ENCODE data around the gene RBM24. TPM values are rescaled to one million over a fixed set of nuclear protein-coding genes. Genes with fewer than 3 reads are reported as not detected.

RBM24 gene
- total and polyA plus RNA-seq, 10 of the 15 experiments (the other 5 are each of a cell fraction or from before 2014, with no cell fraction given): 0.08 to 0.09 (median 0.09) TPM; not detected in 7

GRCh38 chr6:17269840-17270239, 11.3 kb upstream of the RBM24 start:
- in situ Hi-C loops (cut with MboI) (no loop called here), intact Hi-C loops (cut with micrococcal nuclease; ENCODE audit: unreplicated experiment) (no loop called here)
- H2AFZ ChIP-seq (ENCODE audit: control insufficient read depth, low read depth, low read length): no peak overlapping the region
- ChIA-PET CTCF (interaction anchor here (0.9 kb wide), 1 partner anchor 535 kb away, joined by 5 read pairs; no protein-coding TSS in a partner anchor), RAD21 (ENCODE audit: unreplicated experiment) (no interaction called here), SMC1A (ENCODE audit: uncharacterized antibody, unreplicated experiment) (interaction anchor here (0.7 to 1.5 kb wide), 2 partner anchors 14 to 27 kb away, joined by 3 read pairs; no protein-coding TSS in a partner anchor), POLR2A (no interaction called here)
- no peak for DNase-seq (ENCODE audit: low read depth, low spot score)
- BruUV-seq (replicated peaks): no TSS peak
- no peaks in the 10 kb centered on the region for H4K20me1 ChIP-seq (ENCODE audit: control insufficient read depth, insufficient read depth)
- H3K9ac ChIP-seq (ENCODE audit: control insufficient read depth, insufficient read depth, low read length): no peak overlapping the region
- FAIRE-seq: no peak
- no peaks in the 10 kb centered on the region for H3K36me3 ChIP-seq (ENCODE audit: control insufficient read depth in 2 of 2, insufficient read depth in 2 of 2, low read length in 1 of 2)
- H3K4me1 ChIP-seq (ENCODE audit: control insufficient read depth, insufficient read depth, low read length): no peaks in the 10 kb centered on the region
- no peak for TF ChIP-seq POLR2AphosphoS5 (IDR thresholded peaks at IDR 0.05; ENCODE audit: low read length)
- no peak for TF ChIP-seq POU2F2 (IDR thresholded peaks at IDR 0.05; ENCODE audit: borderline replicate concordance, low read depth, low read length)
- TF ChIP-seq PKNOX1 (IDR thresholded peaks at IDR 0.05): no peak
- TF ChIP-seq ZSCAN29 (IDR thresholded peaks at IDR 0.05): no peak
- TF ChIP-seq MEF2B (IDR thresholded peaks at IDR 0.05; ENCODE audit: partially characterized antibody, poor library complexity, severe bottlenecking): no peak
- TF ChIP-seq ETV6 (conservative IDR thresholded peaks at IDR 0.05 in 1 of 2, IDR thresholded peaks at IDR 0.05 in 1 of 2; ENCODE audit: borderline replicate concordance in 1 of 2, low read depth in 1 of 2): no peak
- TF ChIP-seq SREBF2 (IDR thresholded peaks at IDR 0.05; ENCODE audit: low read length): no peak
- no peak for TF ChIP-seq BCLAF1 (IDR thresholded peaks at IDR 0.05)
- no peak for TF ChIP-seq REST (IDR thresholded peaks at IDR 0.05; ENCODE audit: low read depth, low read length)
- H3K27ac ChIP-seq (ENCODE audit: control insufficient read depth, insufficient read depth): no peak overlapping the region
- H3K4me3 ChIP-seq: no peak overlapping the region
- 5% methylated on average over 3 of the region's 3 CpGs for WGBS (ENCODE audit: insufficient coverage, insufficient replicate concordance, low lambda C conversion rate, missing lambda C conversion rate)
- no peaks in the 10 kb centered on the region for H3K27me3 ChIP-seq (replicated peaks in 1 of 2; ENCODE audit: control insufficient read depth in 2 of 2, insufficient read depth in 2 of 2, low read length in 1 of 2)
- no peak for ATAC-seq
- H3K9me3 ChIP-seq (replicated peaks; ENCODE audit: control insufficient read depth, insufficient read depth, low read length): no peaks in the 10 kb centered on the region
- H3K79me2 ChIP-seq (ENCODE audit: control insufficient read depth, insufficient read depth, low read length): no peaks in the 10 kb centered on the region
- no peak overlapping the region for H3K4me2 ChIP-seq (ENCODE audit: control insufficient read depth, insufficient read depth)

All from GM12878 (cell line).